Hypothalamus (tissue), 51 donors: ENCODE data around the gene USP5.
A peak's percentile ranks its signal among the peaks of the same experiment; 100 is the strongest.

Experiments used
- DNase-seq, 51 donors: peaks; one replicate each; lab custom pipeline; 2025; lab: John Stamatoyannopoulos, UW

Gene USP5, protein sequence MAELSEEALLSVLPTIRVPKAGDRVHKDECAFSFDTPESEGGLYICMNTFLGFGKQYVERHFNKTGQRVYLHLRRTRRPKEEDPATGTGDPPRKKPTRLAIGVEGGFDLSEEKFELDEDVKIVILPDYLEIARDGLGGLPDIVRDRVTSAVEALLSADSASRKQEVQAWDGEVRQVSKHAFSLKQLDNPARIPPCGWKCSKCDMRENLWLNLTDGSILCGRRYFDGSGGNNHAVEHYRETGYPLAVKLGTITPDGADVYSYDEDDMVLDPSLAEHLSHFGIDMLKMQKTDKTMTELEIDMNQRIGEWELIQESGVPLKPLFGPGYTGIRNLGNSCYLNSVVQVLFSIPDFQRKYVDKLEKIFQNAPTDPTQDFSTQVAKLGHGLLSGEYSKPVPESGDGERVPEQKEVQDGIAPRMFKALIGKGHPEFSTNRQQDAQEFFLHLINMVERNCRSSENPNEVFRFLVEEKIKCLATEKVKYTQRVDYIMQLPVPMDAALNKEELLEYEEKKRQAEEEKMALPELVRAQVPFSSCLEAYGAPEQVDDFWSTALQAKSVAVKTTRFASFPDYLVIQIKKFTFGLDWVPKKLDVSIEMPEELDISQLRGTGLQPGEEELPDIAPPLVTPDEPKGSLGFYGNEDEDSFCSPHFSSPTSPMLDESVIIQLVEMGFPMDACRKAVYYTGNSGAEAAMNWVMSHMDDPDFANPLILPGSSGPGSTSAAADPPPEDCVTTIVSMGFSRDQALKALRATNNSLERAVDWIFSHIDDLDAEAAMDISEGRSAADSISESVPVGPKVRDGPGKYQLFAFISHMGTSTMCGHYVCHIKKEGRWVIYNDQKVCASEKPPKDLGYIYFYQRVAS

GRCh38 chr12:6851921-6852650, at the start of gene USP5:
TSS of gene USP5 (plus strand) at chr12:6852150. CDS start at chr12:6852180, 30 bp downstream.
- peak; percentile 94 to 100 (median 100) for DNase-seq

- no peak for DNase-seq
Measured at GRCh38 chr12:6807170-6807569, 44.8 kb upstream of the USP5 start.

GRCh38 chr12:6809056-6809455, 42.9 kb upstream of the USP5 start:
- no peak for DNase-seq

DNA sequence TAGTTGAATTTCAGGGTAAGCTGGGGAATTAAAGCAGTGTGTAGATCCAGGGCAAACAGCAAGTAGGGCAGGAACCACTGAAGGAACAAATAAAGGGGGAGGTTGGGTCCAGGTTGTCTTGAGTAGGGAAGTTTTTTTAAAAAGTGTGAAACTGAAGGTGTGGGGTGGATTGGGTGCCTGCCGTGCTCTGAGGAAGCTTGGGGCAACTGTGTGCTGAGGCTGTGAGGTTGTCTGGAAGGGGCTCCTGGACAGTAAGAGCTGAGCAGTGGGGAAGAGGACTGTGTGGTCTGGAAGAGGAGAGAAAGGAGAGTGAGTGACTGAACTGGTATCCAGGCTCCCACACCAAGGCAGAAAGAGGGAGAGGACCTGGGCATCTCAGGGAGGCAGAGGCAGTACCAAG, 41.2 kb upstream of the USP5 start:
- DNase-seq: no peak

GRCh38 chr12:6813363-6813762, 38.6 kb upstream of the USP5 start:
- DNase-seq: no peak

GRCh38 chr12:6816598-6816997, 35.4 kb upstream of the USP5 start:
- DNase-seq: no peak

DNA sequence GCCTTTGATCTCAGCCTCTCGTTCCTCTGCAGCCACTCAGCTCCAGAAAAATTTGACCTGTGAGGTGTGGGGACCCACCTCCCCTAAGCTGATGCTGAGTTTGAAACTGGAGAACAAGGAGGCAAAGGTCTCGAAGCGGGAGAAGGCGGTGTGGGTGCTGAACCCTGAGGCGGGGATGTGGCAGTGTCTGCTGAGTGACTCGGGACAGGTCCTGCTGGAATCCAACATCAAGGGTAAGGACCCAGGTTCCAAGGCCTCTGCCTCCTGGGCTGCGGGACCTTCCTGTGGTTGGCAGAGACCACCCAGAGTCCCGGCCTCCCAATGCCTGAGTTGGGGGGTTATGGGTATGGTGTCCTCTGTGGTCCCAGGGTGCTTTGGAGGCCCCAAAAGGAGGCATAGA, 34.9 kb upstream of the USP5 start:
- no peak for DNase-seq

DNA sequence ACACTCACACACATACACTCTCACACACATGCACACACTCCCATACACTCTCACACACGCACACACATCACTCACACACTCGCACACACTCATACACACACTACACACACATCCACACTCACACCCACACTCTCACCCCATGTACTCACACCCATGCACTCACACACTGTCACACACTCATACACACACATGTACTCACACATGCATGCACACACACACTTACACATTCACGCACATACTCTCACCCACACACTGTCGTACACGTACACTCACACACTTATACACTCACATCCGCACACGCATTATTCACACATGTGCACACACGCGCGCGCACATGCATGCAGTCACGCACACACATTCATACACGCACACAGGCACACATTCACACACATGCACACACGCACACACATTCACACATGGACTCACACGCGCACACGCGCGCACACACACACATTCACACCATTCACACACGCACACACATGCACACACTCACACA, 34.2 kb upstream of the USP5 start:
- DNase-seq: no peak

DNA sequence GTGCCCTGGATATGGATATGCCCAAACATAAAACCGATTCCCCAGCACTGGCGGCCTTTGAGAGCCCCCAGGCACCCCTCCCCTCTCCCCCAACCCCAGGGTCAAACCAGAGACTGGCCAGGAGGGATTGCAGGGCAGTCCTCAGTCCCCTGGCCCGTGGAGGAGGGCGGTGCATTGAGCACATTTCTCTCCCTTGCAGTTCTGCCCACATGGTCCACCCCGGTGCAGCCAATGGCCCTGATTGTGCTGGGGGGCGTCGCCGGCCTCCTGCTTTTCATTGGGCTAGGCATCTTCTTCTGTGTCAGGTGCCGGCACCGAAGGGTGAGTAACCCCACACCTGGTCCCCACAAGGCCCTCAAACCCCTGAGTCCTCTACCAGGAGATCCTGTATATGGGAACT, 33.7 kb upstream of the USP5 start:
- DNase-seq: no peak

DNA sequence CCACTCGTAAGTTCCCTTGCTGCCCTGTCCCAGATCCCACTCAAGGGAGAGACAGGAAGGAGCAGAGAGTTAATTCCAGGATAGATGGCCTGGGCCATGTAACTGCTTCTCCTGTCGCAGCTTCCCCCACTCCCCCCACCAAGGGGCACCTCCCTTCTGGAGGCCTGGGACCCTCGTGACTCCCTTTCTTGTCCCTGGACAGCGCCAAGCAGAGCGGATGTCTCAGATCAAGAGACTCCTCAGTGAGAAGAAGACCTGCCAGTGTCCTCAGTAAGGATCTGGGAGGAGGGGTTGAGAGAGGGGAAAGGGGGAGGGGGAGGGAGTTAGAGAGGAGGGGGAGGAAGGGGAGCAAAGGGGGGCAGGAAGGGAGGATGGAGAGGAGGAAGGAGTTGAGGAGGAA, 33.3 kb upstream of the USP5 start:
- DNase-seq: no peak

DNA sequence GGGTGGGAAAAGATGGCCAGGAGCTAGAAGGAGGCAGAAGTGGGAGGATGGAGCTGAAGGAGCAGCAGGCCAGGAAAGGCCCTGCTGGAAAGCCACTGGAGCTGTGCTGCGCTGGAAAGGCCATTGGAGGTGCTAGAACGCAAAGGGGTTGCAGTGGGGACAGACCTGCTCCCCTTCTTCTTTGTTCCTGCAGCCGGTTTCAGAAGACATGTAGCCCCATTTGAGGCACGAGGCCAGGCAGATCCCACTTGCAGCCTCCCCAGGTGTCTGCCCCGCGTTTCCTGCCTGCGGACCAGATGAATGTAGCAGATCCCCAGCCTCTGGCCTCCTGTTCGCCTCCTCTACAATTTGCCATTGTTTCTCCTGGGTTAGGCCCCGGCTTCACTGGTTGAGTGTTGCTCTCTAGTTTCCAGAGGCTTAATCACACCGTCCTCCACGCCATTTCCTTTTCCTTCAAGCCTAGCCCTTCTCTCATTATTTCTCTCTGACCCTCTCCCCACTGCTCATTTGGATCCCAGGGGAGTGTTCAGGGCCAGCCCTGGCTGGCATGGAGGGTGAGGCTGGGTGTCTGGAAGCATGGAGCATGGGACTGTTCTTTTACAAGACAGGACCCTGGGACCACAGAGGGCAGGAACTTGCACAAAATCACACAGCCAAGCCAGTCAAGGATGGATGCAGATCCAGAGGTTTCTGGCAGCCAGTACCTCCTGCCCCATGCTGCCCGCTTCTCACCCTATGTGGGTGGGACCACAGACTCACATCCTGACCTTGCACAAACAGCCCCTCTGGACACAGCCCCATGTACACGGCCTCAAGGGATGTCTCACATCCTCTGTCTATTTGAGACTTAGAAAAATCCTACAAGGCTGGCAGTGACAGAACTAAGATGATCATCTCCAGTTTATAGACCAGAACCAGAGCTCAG, 32.6 kb upstream of the USP5 start:
- DNase-seq: no peak

DNA sequence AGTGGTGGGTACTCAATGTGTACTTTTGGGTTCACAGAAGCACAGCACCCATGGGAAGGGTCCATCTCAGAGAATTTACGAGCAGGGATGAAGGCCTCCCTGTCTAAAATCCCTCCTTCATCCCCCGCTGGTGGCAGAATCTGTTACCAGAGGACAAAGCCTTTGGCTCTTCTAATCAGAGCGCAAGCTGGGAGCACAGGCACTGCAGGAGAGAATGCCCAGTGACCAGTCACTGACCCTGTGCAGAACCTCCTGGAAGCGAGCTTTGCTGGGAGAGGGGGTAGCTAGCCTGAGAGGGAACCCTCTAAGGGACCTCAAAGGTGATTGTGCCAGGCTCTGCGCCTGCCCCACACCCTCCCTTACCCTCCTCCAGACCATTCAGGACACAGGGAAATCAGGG, 31.8 kb upstream of the USP5 start:
- DNase-seq: no peak

GRCh38 chr12:6821591-6822425, 30.1 kb upstream of the USP5 start, which contains the start of gene GPR162:
TSS of gene GPR162 (plus strand) at chr12:6821821. CDS start at chr12:6823899, 2,078 bp downstream.
- peak in 32 of 51 donors; percentile 21 to 84 (median 58) for DNase-seq

GRCh38 chr12:6822426-6823135, 29.4 kb upstream of the USP5 start:
- peak in 1 of 51 donors; percentile 19 for DNase-seq

GRCh38 chr12:6823182-6824084, 28.5 kb upstream of the USP5 start:
- DNase-seq: no peak

DNA sequence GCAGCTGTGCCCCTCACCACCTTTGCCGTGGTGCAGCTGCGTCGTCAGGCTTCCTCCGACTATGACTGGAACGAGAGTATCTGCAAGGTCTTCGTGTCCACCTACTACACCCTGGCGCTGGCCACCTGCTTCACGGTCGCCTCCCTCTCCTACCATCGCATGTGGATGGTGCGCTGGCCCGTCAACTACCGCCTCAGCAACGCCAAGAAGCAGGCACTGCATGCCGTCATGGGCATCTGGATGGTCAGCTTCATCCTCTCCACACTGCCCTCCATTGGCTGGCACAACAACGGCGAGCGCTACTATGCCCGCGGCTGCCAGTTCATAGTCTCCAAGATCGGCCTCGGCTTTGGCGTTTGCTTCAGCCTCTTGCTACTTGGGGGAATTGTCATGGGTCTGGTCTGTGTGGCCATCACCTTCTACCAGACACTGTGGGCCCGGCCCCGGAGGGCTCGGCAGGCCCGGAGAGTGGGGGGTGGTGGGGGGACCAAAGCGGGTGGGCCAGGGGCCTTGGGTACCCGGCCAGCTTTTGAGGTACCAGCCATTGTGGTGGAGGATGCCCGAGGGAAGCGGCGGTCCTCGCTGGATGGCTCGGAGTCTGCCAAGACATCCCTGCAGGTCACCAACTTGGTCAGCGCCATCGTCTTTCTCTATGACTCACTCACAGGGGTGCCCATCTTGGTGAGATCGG, 27.7 kb upstream of the USP5 start:
- peak in 3 of 51 donors; percentile 13 to 31 (median 18) for DNase-seq
